Tibial nerve (tissue), 4 donors: ENCODE results near the gene TRIM32. TPM values are rescaled to one million over a fixed set of nuclear protein-coding genes. Genes with fewer than 3 reads are reported as not detected.

Experiments
- DNase-seq, 2 donors: peaks; one replicate each; pipeline ENCODE4 v3.0.0-alpha.2; 2019; ENCODE audit warnings: low spot score in 2 of 2
- H3K27ac ChIP-seq, 4 donors: fragments of 200-600 bp; sonication (generic) in 3 of 4; one replicate each; pipeline ENCODE4 v1.5.1; 2017 to 2019; ENCODE audit warnings: mild to moderate bottlenecking in 1 of 4
- H3K27me3 ChIP-seq, 2 donors: fragments of 200-600 bp; sonication (generic) in 1 of 2; one replicate each; pipeline versions ENCODE4 v1.5.1 to v1.6.0; 2017 to 2019
- H3K36me3 ChIP-seq, 3 donors: fragments of 200-600 bp; sonication (generic); one replicate each; pipeline ENCODE4 v1.5.1; 2018 to 2019
- H3K4me1 ChIP-seq, 4 donors: fragments of 200-600 bp; sonication (generic) in 3 of 4; one replicate each; pipeline ENCODE4 v1.5.1; 2017 to 2019
- H3K4me3 ChIP-seq, 4 donors: fragments of 200-600 bp; sonication (generic) in 3 of 4; one replicate each; pipeline ENCODE4 v1.5.1; 2017 to 2019; ENCODE audit warnings: mild to moderate bottlenecking in 1 of 4, moderate library complexity in 1 of 4
- H3K9me3 ChIP-seq, 4 donors: fragments of 200-600 bp; sonication (generic) in 3 of 4; one replicate each; pipeline ENCODE4 v1.5.1; 2017 to 2019
- CTCF ChIP-seq, 5 experiments: fragments of 200-600 bp in 3 of 5; fragments of 450-650 bp in 2 of 5; sonication (generic) in 3 of 5; IDR thresholded peaks; one replicate each; pipeline ENCODE4 v1.5.1; 2016 to 2019; ENCODE audit warnings: antibody characterized with exemption in 5 of 5, mild to moderate bottlenecking in 3 of 5, moderate library complexity in 2 of 5
- EP300 ChIP-seq, 2 donors: sonication (generic); formaldehyde crosslinking; IDR thresholded peaks; one replicate each; pipeline ENCODE4 v1.6.1; 2017; ENCODE audit warnings: antibody characterized with exemption in 2 of 2, mild to moderate bottlenecking in 1 of 2
- POLR2A ChIP-seq, 2 donors: fragments of 450-650 bp; IDR thresholded peaks; one replicate each; pipeline ENCODE4 v1.6.1; 2017; ENCODE audit warnings: antibody characterized with exemption in 2 of 2, mild to moderate bottlenecking in 2 of 2, moderate library complexity in 2 of 2
- WGBS, 2 donors: methylation state at CpG; one replicate each; pipeline ENCODE4 v1.1.5; 2018; 5-methylcytosine and 5-hydroxymethylcytosine counted together
- total RNA-seq, 4 donors: library from RNA; depleted of rRNA; stranded (reverse); fragments of >200 nt; gene quantifications; one replicate each; pipeline ENCODE4 v1.1.0, GENCODE V29; 2016

Gene TRIM32
- 10 to 100 TPM; 11.4 to 19.8 (median 15.9) TPM for total RNA-seq

GRCh38 chr9:116687074-116687753 is at the start of gene TRIM32:
Gene TRIM32, plus strand, starts transcription at chr9:116687305. Its CDS starts 10,438 bp downstream, at chr9:116697743.
- peak within 1 kb of the TSS; percentile 58 to 91 (median 74) for H3K27ac ChIP-seq
- H3K27me3 ChIP-seq = no peaks in the 10 kb centered on the region
- H3K4me3 ChIP-seq = peak within 1 kb of the TSS; percentile 70 to 90 (median 79)
- no peaks in the 10 kb centered on the region for H3K9me3 ChIP-seq
- 0% methylated on average over 39 to 44 of the region's 54 CpGs for whole genome bisulfite sequencing, 2 donors
- H3K4me1 ChIP-seq = peaks cover 0 to 38% (median 14%) of the 10 kb centered on the region in 4 donors
- no peaks in the 10 kb centered on the region for H3K36me3 ChIP-seq
- TF ChIP-seq EP300 (IDR thresholded peaks at IDR 0.05) (peak in 1 of 2 donors; percentile 71), POLR2A (IDR thresholded peaks at IDR 0.05) (peak; percentile 5 to 41), CTCF (IDR thresholded peaks at IDR 0.05) (no peak)
- peak; percentile 82 to 92 for DNase-seq

- TF ChIP-seq CTCF (IDR thresholded peaks at IDR 0.05) (no peak), POLR2A (IDR thresholded peaks at IDR 0.05) (no peak), EP300 (IDR thresholded peaks at IDR 0.05) (no peak)
- DNase-seq = no peak
- no peaks in the 10 kb centered on the region for H3K36me3 ChIP-seq
- peaks cover 0 to 14% (median 0%) of the 10 kb centered on the region in 4 donors for H3K4me1 ChIP-seq
- no peaks in the 10 kb centered on the region for H3K27me3 ChIP-seq
- no peak overlapping the region for H3K27ac ChIP-seq
- H3K4me3 ChIP-seq = no peak overlapping the region
- H3K9me3 ChIP-seq = no peaks in the 10 kb centered on the region
These were observed 47.8 kb upstream of the TRIM32 start for GRCh38 chr9:116639251-116639741.

- Histone ChIP-seq H3K9me3 (no peaks in the 10 kb centered on the region), H3K4me1 (peaks cover 0 to 17% (median 0%) of the 10 kb centered on the region in 4 donors), H3K4me3 (no peak overlapping the region), H3K27ac (no peak overlapping the region), H3K36me3 (no peaks in the 10 kb centered on the region), H3K27me3 (no peaks in the 10 kb centered on the region)
- WGBS, 2 donors = 77 to 81% methylated on average over 2 of the region's 2 CpGs
- no peak for TF ChIP-seq POLR2A (IDR thresholded peaks at IDR 0.05)
- peak in 1 of 2 donors; percentile 62 for TF ChIP-seq EP300 (IDR thresholded peaks at IDR 0.05)
- no peak for TF ChIP-seq CTCF (IDR thresholded peaks at IDR 0.05)
- DNase-seq = no peak
These were observed 45.6 kb upstream of the TRIM32 start for GRCh38 chr9:116641292-116642059.

- peaks cover 0 to 4% (median 0%) of the 10 kb centered on the region in 3 donors for H3K36me3 ChIP-seq
- H3K27me3 ChIP-seq = no peaks in the 10 kb centered on the region
- no peaks in the 10 kb centered on the region for H3K9me3 ChIP-seq
- DNase-seq = no peak
- peaks cover 0 to 17% (median 0%) of the 10 kb centered on the region in 4 donors for H3K4me1 ChIP-seq
- TF ChIP-seq POLR2A (IDR thresholded peaks at IDR 0.05) = no peak
- no peak for TF ChIP-seq EP300 (IDR thresholded peaks at IDR 0.05)
- no peak for TF ChIP-seq CTCF (IDR thresholded peaks at IDR 0.05)
- H3K27ac ChIP-seq = no peak overlapping the region
- H3K4me3 ChIP-seq = no peak overlapping the region
- WGBS, 2 donors = 96 to 97% methylated on average over 1 of the region's 1 CpG
These were observed 43.4 kb upstream of the TRIM32 start for GRCh38 chr9:116643691-116644090.
